HEK293T (cell line): ENCODE measurements around the gene FOXA1.

Experiments used
- BHLHE40 ChIP-seq: fragments of 450-650 bp; IDR thresholded peaks from 2 replicates; pipeline ENCODE4 v1.6.1; 2016; ENCODE audit warnings: mild to moderate bottlenecking, moderate library complexity, borderline replicate concordance
- FOXA1 ChIP-seq: fragments of 450-650 bp; IDR thresholded peaks from 2 replicates; pipeline ENCODE4 v1.6.1; 2016; ENCODE audit warnings: mild to moderate bottlenecking
- NFRKB ChIP-seq: fragments of 450-650 bp; IDR thresholded peaks from 2 replicates; pipeline ENCODE4 v1.6.1; 2016; ENCODE audit warnings: mild to moderate bottlenecking, moderate library complexity
- TARDBP ChIP-seq: fragments of 450-650 bp; IDR thresholded peaks from 2 replicates; pipeline ENCODE4 v1.6.1; 2016

DNA sequence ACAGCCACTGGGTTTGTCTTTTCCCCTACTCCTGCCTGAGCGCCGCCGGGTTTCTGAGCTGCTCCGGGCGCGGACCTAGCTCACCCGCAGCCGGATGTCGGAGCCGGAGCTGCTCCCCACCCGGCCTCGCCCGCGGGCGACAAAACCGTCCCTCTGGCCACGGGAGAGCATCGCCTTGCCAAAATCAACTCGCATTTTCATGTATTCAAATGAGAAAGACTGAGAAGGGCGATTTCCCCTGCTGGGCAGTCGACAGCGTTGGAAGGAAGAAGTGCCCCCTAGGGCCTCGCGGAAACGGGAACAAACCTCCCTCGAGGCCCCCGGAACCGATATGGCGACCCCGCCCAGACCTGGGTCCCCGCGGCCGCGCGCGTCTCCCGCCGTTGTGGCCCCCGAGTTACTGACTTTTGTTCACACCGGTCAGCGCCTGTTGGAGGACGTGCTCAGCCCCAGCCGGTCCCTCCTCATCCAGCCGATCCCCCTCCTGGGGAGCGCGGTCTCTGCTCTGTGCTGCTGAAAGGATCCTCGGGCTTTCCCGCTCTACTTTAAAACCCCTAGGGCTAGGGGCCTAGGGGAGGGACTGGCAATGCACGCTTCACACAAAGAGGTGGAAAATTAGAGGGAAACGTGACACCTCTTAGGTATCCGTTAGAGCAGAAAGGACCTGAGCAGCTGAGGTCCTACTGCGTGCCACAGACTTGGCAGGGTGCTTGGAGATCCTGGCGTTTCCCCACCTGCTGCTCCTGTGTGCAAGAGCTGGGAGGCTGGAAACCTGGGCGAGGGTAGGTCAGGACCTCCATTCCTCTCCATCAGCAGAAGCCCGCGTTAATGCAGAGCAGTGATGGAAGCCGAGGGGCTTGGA lies 4.7 kb upstream of the FOXA1 start:
- TF ChIP-seq FOXA1 = no peak
- no peak for TF ChIP-seq NFRKB
- no peak for TF ChIP-seq TARDBP
- no peak for TF ChIP-seq BHLHE40
